ENCODE data around the gene CALR3.
"Not testable (repeated sequence)": the region's sequence is repeated elsewhere in the genome, so short reads cannot be mapped to it uniquely, and the experiment has no call there.

Gene CALR3

DNA sequence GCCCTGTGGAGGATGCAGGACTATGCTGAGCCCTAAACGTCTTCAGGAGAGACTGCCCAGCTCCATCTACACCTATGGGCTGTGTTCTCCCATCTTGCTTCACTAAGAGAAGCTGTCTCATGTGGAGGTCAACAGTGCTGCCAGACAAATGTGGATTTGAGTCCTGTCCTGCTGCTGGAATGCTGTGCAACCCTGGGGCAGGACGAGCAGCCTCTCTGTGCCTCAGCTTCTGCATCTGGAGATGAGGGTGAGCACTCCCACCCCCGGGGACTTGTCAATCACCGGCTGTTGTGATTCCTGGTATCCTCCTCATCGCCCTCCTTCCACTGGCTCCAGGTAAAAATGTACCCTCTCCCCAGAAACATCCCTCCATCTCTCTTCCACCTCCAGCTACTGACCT, 40.5 kb downstream of the CALR3 start:
- DNase-seq = no peak

DNA sequence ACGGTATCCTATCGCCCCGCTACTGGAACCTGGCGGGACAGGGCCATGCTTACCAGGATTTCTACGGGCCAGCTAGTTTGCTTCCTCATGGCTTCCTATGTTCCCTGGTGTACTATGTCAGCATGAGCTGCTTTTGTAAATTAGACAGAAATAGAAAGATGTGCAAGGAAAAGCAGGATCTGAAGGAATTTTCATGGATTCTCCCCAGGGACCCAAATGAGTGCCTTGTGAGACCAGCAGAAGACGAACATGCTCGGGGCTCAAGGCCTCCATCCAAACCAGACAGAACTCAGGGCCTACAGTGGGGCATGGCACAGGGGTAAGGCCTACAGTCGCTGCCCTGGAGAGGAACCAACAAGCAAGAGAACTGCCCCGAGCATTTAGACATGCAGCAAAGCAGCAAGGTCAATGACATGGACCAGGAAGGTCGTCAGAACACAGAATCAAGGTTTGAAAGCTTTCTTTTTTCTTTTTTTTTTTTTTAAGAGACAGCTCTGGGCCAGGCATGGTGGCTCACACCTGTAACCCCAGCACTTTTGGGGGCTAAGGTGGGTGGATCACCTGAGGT, 41.5 kb downstream of the CALR3 start:
- no peak for DNase-seq

- no peak for DNase-seq
Measured at GRCh38 chr19:16452325-16452724, 43.6 kb downstream of the CALR3 start.

DNA sequence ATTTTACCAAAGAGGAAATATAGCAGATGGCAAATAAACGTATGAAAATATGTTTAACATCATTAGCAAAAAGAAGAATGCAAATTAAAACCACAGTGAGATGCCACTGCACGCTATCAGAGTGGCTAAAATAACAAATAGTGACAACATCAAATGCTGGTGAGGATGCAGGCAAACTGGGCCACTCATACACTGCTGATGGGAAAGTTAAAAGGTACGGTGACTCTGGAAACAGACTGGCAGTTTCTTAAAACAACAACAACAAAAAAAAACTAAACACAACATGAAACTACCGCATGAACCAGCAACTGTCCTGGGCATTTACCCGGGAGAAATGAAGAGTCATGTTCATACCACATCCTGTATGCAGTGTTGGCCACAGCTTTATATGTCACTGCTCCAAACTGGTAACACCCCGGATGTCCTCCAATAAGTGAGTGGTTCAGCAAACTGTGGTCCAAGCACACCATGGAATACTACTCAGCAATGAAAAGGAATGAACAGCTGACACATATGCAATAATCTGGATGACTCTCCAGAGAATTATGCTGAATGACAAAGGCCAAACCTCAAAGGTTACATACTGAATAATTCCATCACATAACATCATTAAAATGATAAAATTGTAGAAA, 46.5 kb downstream of the CALR3 start:
- DNase-seq = no peak

DNA sequence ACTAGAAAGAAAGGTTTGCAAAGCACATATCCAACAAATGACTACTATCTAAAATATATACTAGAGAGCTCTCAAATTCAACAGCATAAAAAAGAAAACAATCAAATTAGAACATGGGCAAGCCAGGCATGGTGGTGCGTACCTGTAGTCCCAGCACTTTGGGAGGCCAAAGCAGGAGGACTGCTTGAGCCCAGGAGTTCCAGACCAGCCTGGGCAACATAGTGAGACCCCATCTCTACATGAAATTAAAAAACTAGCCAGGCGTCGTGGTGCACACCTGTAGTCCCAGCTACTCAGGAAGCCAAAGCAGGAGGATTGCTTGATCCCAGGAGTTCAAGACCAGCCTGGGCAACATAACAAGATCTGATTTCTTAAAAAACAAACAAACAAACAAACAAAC, 47.1 kb downstream of the CALR3 start:
- DNase-seq = not testable (repeated sequence)

GRCh38 chr19:16446724-16447368, 49.1 kb downstream of the CALR3 start:
- DNase-seq = peak; percentile 66

GRCh38 chr19:16446108-16446723, 49.8 kb downstream of the CALR3 start:
- no peak for DNase-seq

DNA sequence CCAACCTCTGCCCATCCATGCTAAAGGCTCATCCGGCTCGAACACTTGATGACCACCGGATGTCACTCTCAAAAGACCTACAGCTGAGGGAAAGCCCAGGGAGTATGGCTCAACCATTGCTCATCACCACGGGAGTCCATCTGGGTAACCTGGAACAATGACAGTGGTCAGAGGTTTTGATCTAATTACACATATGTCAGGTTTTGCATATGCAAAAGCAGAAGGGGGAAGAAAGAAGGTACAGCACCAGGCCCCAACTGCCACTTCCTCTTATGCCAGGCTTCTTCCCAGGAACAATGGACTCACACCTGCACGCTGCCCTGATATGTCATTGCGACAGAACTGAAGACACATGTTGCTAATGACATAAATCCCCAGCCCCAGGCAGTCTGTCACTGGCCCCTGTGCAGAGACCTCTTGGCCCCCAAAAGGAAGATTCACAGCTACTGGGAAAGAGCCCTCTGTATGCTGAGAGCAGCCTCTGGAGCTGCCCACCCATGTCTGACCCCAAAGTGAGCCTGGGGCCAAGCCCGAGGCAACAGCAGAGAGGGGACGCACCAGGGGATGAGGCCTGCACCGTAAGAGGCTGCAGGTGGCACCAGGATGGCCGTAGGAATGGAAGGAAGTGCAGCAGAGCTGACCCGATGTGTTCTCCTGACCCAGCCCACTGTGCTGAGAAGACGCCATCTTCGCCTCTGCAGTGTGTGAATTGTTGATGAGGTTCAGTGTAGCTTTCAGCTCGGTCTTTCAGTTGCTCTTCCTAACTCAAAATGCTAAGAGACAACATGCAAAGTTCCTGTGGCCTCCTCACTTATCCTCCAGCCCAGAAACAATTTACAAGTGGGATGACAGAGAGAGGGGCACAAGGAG, 50.5 kb downstream of the CALR3 start:
- DNase-seq = no peak

DNA sequence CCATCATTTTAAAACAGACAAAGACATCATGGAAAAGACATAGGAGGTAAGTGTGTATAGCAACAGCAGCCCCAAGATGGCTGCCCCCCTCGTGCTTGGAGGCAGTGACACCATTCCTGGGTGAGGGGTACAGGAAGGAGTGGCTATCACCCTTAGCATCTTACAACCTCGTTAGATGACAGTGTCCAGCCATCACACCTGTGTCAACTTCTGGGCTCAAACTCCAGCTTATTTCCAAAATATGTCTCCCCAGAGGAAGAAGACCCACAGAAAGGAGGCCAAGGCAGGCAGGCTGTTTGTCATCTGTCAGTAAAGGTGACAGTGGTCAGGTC, 51.7 kb downstream of the CALR3 start:
- DNase-seq = no peak

DNA sequence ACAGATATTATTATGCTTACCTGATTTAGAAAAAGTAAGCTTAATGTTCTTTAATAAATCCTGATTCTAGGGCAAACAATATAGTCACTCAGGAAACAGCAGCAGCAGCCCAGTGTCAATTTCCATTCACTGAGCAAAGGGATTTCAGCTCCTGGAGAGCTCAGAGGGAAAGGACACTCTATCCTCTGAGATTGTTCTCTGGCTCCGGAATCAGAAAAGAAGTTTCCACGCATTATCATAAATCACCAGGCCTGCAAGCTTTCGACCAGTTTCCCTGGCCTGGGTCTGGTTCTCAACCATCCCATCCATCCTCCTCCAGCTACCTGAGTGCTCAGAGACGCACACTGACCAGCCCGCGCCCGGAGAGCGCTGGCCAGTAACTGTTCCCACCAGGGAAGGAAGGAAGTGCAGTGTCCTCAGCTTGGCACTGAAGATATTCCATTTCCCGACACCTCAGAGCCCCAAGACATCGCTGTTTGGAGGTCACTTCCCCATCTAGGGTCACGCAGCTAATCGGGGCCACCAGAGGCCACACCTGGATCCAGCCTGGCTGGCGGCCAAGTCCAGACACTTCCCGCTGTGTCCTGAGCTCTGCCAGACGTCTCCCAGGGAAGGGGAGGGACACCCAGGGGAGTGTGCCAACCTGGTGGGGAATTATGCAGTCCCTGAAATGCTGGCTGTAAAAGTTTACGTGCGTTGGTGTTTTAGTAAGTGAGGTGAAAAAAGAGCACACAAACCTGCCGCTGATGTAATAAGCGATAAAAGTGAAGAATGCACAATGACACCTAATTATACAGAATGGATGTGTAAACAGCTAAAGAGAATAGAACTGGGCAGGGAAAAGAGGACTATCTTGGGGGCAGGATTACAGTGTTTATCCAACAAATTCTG, 53.3 kb downstream of the CALR3 start:
- DNase-seq = no peak

DNA sequence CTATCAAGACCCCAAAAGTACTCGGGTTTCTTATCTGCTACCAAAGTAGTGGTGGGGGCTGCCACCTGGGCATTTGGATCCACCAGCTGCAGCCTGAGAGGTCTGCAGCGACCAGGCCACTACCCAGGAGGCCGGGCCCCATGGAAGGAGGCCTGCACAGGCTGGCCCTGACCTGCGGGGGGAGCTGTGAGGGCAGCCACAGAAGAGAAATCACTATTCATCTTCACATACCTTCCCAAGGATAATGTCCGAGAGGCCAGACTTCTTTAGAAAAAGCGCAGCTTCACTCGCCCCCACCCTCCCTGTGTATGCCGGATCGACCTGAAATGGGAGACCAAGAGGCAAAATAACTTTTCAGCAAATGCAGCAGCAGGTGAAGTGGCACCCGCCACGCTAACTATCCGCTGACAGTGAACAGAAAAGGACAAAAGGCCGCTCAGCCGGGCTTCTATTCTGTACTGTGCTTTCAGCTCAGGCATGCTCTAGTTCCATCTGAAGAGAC, 54.3 kb downstream of the CALR3 start:
- peak; percentile 55 for DNase-seq

DNA sequence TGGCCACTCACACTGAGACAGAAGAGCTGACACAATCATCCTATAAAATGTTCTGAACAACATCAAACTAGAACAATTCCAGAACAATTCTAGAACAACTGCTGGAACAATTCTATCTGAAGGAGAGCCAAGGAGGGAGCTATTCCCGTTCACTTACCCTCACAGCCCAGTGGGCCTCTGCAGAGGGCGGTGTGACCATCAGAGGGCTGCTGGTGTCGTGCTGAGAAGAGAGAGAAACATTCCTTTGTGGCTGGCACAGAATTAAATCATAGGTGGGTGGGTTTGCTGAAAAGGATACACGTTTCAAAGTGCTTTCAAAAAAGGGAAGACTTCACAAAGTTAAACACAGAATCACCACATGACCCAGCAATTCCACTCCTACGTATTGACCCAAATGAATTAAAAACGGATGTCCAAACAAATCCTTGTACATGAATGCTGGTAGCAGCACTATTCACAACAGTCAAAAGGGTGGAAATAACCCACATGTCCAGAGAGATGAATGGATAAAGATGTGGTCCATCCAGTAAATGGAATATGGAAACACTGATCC, 59.1 kb downstream of the CALR3 start:
- no peak for DNase-seq

DNA sequence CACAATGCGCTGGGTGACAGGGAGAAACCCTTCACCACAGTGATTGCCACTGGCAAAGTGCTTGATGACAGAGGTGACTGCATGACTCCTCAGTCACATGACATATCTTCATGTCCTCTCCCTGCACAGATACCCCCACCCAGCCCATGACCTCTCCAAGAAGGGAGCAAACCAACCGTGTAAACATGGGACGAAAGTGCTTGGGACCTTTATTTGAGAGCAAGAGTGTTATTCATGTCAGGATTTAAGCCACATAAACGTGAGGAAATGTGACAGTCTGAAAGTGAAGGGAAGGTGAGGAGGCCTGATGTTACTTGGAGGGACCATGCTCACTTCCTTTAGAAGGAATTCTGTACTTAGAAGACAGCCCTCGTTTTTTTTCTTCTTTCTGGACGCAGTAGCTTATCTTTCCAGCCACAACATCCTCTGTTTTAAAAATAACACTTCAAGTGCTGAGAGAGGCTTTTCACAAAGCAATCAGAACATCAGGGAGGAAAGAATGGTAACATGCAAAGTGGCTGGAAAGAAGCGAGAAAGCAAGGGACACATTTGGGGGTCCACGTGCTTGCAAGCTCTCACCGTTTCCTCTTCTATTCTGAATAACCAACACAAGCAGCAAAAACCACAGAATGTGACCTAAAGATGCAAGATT, 59.8 kb downstream of the CALR3 start:
- DNase-seq = no peak

GRCh38 chr19:16435238-16435917, 60.6 kb downstream of the CALR3 start:
- no peak for DNase-seq

DNA sequence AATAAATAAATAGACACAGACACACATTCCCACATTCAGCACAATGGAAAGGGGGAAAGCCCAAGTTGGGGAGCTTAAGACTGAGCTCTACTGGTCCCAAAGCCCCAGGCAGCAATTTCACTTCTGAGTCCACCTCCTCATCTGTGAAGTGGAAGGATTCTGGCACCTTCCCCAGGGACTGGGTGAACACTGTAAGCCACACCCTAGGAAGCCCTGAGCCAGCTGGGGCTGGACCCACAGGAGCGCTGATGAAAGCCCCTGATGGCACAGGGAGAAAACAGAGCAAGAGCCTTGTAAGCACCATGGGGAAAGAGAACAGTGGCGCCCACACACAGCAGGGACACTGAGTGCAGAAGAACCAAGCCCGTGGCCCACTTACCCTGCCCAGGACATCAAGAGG, 62.0 kb downstream of the CALR3 start:
- no peak for DNase-seq

- DNase-seq = no peak
Measured at GRCh38 chr19:16429759-16430091, 66.2 kb downstream of the CALR3 start.

- no peak for DNase-seq
Measured at GRCh38 chr19:16429066-16429758, 66.8 kb downstream of the CALR3 start.
